H9 (cell line): ENCODE results near the gene VMAC. TPM values are rescaled to one million over a fixed set of nuclear protein-coding genes. Genes with fewer than 3 reads are reported as not detected.
A peak's percentile ranks its signal among the peaks of the same experiment; 100 is the strongest.

Experiments
- DNase-seq: peaks from one replicate; pipeline ENCODE4 v3.0.0-alpha.2; 2017
- H2AFZ ChIP-seq: one replicate; pipeline ENCODE4 v1.6.1; 2013; ENCODE audit warnings: mild to moderate bottlenecking, low read length, control low read depth, moderate library complexity
- H2AK5ac ChIP-seq: 2 replicates; pipeline ENCODE4 v1.6.1; 2013; ENCODE audit warnings: low read length, control low read depth, mixed read lengths; ENCODE audit not compliant: insufficient read length
- H2BK120ac ChIP-seq: one replicate; pipeline ENCODE4 v1.6.1; 2013; ENCODE audit warnings: low read depth, mild to moderate bottlenecking, low read length, control low read depth, inconsistent platforms; ENCODE audit not compliant: poor library complexity, severe bottlenecking
- H2BK12ac ChIP-seq: 2 replicates; pipeline ENCODE4 v1.6.1; 2013; ENCODE audit warnings: low read length, control low read depth, mixed read lengths, low read depth; ENCODE audit not compliant: insufficient read length
- H2BK15ac ChIP-seq: 2 replicates; pipeline ENCODE4 v1.6.1; 2013; ENCODE audit warnings: low read depth, low read length, control low read depth
- H2BK20ac ChIP-seq: one replicate; pipeline ENCODE4 v1.6.1; 2013; ENCODE audit warnings: low read depth, mild to moderate bottlenecking, low read length, control low read depth, inconsistent platforms; ENCODE audit not compliant: poor library complexity, severe bottlenecking
- H2BK5ac ChIP-seq: 2 replicates; pipeline ENCODE4 v1.6.1; 2013; ENCODE audit warnings: low read length, control low read depth, mixed read lengths; ENCODE audit not compliant: insufficient read length
- H3K14ac ChIP-seq: 2 replicates; pipeline ENCODE4 v1.6.1; 2013; ENCODE audit warnings: low read length, control low read depth; ENCODE audit not compliant: insufficient read depth
- H3K18ac ChIP-seq: 2 replicates; pipeline ENCODE4 v1.6.1; 2013; ENCODE audit warnings: low read depth, mild to moderate bottlenecking, mixed read lengths, low read length, control low read depth; ENCODE audit not compliant: insufficient read length
- H3K23ac ChIP-seq: 2 replicates; pipeline ENCODE4 v1.6.1; 2013; ENCODE audit warnings: low read length, control low read depth, mixed read lengths, low read depth; ENCODE audit not compliant: insufficient read length
- H3K23me2 ChIP-seq: 2 replicates; pipeline ENCODE4 v1.6.1; 2013; ENCODE audit warnings: low read depth, mild to moderate bottlenecking, mixed read lengths, low read length, control low read depth; ENCODE audit not compliant: insufficient read length, poor library complexity, severe bottlenecking
- H3K27ac ChIP-seq: 2 replicates; pipeline ENCODE4 v1.5.1; 2013; ENCODE audit warnings: low read length, control low read depth, mixed read lengths, low read depth; ENCODE audit not compliant: insufficient read length
- H3K27me3 ChIP-seq: 2 replicates; pipeline ENCODE4 v1.6.1; 2013; ENCODE audit warnings: low read length, control low read depth, inconsistent platforms; ENCODE audit not compliant: insufficient read depth
- H3K4ac ChIP-seq: 2 replicates; pipeline ENCODE4 v1.6.1; 2013; ENCODE audit warnings: low read depth, mild to moderate bottlenecking, control low read depth, inconsistent platforms, low read length, moderate library complexity
- H3K4me1 ChIP-seq: 2 replicates; pipeline ENCODE4 v1.6.1; 2013; ENCODE audit warnings: low read length, control low read depth, inconsistent platforms; ENCODE audit not compliant: insufficient read depth
- H3K4me2 ChIP-seq: 2 replicates; pipeline ENCODE4 v1.6.1; 2013; ENCODE audit warnings: low read length, control low read depth, mixed read lengths; ENCODE audit not compliant: insufficient read length, insufficient read depth
- H3K56ac ChIP-seq: 2 replicates; pipeline ENCODE4 v1.6.1; 2013; ENCODE audit warnings: low read depth, mild to moderate bottlenecking, mixed read lengths, low read length, control low read depth; ENCODE audit not compliant: insufficient read length
- H3K79me1 ChIP-seq: 2 replicates; pipeline ENCODE4 v1.6.1; 2013; ENCODE audit warnings: low read depth, mild to moderate bottlenecking, moderate library complexity, low read length, control low read depth, inconsistent platforms; ENCODE audit not compliant: insufficient read depth, poor library complexity, severe bottlenecking
- H3K79me2 ChIP-seq: 2 replicates; pipeline ENCODE4 v1.6.1; 2013; ENCODE audit warnings: low read length, control low read depth, inconsistent platforms; ENCODE audit not compliant: insufficient read depth
- H3K9ac ChIP-seq: 2 replicates; pipeline ENCODE4 v1.6.1; 2013; ENCODE audit warnings: low read length, control low read depth, mixed read lengths; ENCODE audit not compliant: insufficient read length; ENCODE audit errors: extremely low read depth
- H3K9me3 ChIP-seq: one replicate; pipeline ENCODE4 v1.6.1; 2013; ENCODE audit warnings: low read depth, low read length, inconsistent platforms; ENCODE audit not compliant: control insufficient read depth
- H3T11ph ChIP-seq: one replicate; pipeline ENCODE4 v1.6.1; 2013; ENCODE audit warnings: mild to moderate bottlenecking, low read length, control low read depth, inconsistent platforms
- H4K20me1 ChIP-seq: one replicate; pipeline ENCODE4 v1.6.1; 2013; ENCODE audit not compliant: control insufficient read depth, insufficient read length, insufficient read depth
- H4K5ac ChIP-seq: 2 replicates; pipeline ENCODE4 v1.6.1; 2013; ENCODE audit warnings: low read depth, mild to moderate bottlenecking, mixed read lengths, low read length, control low read depth; ENCODE audit not compliant: insufficient read length
- H4K8ac ChIP-seq: replicated peaks from 2 replicates; pipeline ENCODE4 v1.6.1; 2013; ENCODE audit warnings: low read length, control low read depth, mixed read lengths, low read depth; ENCODE audit not compliant: insufficient read length
- H4K91ac ChIP-seq: 2 replicates; pipeline ENCODE4 v1.6.1; 2013; ENCODE audit warnings: low read depth, mild to moderate bottlenecking, moderate library complexity, mixed read lengths, low read length, control low read depth; ENCODE audit not compliant: insufficient read length
- H3K27ac Mint-ChIP-seq, 3 experiments: 2 replicates in 2 of 3; 3 replicates in 1 of 3; pipeline ENCODE4 v1.8.0; 2020 to 2021; ENCODE audit warnings: mixed read lengths in 3 of 3, mild to moderate bottlenecking in 1 of 3, moderate library complexity in 1 of 3
- H3K27me3 Mint-ChIP-seq: 2 replicates; pipeline ENCODE4 v1.8.0; 2021; ENCODE audit warnings: low read depth, mild to moderate bottlenecking, moderate library complexity, mixed read lengths
- H3K36me3 Mint-ChIP-seq, 3 experiments: 2 replicates in 2 of 3; 3 replicates in 1 of 3; pipeline ENCODE4 v1.8.0; 2020 to 2021; ENCODE audit warnings: low read depth in 3 of 3, mixed read lengths in 3 of 3; ENCODE audit not compliant: insufficient read depth in 1 of 3
- H3K4me1 Mint-ChIP-seq, 2 experiments: 2 replicates each; pipeline ENCODE4 v1.8.0; 2020; ENCODE audit warnings: mixed read lengths in 2 of 2
- H3K4me3 Mint-ChIP-seq, 2 experiments: 2 replicates in 1 of 2; 3 replicates in 1 of 2; pipeline ENCODE4 v1.8.0; 2020 to 2021; ENCODE audit warnings: mild to moderate bottlenecking in 2 of 2, mixed read lengths in 2 of 2, moderate library complexity in 1 of 2
- H3K9me3 Mint-ChIP-seq, 2 experiments: 2 replicates in 1 of 2; 3 replicates in 1 of 2; pipeline ENCODE4 v1.8.0; 2020; ENCODE audit warnings: mild to moderate bottlenecking in 2 of 2, mixed read lengths in 2 of 2, moderate library complexity in 1 of 2
- CTCF ChIP-seq: fragments of 200-600 bp; sonication (generic); conservative IDR thresholded peaks from 3 replicates; pipeline ENCODE4 v1.8.0; 2021; ENCODE audit warnings: antibody characterized with exemption, mild to moderate bottlenecking
- WGBS: extraction: QIAGEN DNeasy Blood & Tissue Kit; methylation state at CpG from one replicate; pipeline ENCODE4 v1.1.7; 2013; ENCODE audit warnings: missing lambda C conversion rate, low lambda C conversion rate, mixed read lengths; ENCODE audit not compliant: insufficient read length; ENCODE audit errors: extremely low coverage; 5-methylcytosine and 5-hydroxymethylcytosine counted together
- total RNA-seq: library from RNA; stranded (reverse); gene quantifications from 2 replicates; pipeline ENCODE4 v1.2.1, GENCODE V29; 2021

Gene VMAC
- total RNA-seq, 1 experiment from 2014 or later, result 2.2 TPM

DNA sequence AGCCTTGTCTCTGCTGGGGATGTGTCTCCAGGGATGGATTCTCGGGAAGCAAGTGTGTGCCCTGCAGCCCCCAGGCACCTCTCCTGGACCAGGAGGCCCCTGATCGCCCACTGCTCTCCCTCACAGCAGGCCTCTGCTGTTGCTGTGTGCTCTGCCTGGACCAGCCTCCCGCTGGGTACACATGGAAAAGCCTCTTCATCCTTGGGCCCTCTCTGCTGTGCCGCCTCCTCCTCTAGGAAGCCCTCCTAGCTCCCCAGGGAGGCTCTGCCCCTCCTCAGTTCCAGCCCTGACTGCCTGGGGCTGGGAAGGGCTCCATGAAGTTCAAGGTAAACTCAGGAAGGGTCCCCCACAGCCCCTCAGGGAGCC is 13.1 kb upstream of the VMAC start:
- H3K27ac Mint-ChIP-seq, result peak overlapping the region in 1 of 3 experiments; percentile 85; a peak in 1 of 7 replicates
- H2AK5ac ChIP-seq, result no peak overlapping the region
- peaks cover 34% of the 10 kb centered on the region for H3K27me3 Mint-ChIP-seq

More for the DNA sequence above, 13.1 kb upstream of the VMAC start:
- Histone ChIP-seq H4K5ac (no peak overlapping the region), H2BK20ac (no peak overlapping the region), H2BK5ac (no peak overlapping the region), H3K14ac (no peak overlapping the region; the same call in 1 of the 2 replicates), H2AFZ (no peak overlapping the region), H4K8ac (no peak overlapping the region), H3K23me2 (no peaks in the 10 kb centered on the region), H3K4me1 (no peaks in the 10 kb centered on the region; the same call in 1 of the 2 replicates), H2BK15ac (no peak overlapping the region), H3K4ac (no peak overlapping the region), H4K91ac (no peak overlapping the region), H2BK120ac (no peak overlapping the region), H3K27me3 (no peaks in the 10 kb centered on the region), H2BK12ac (no peak overlapping the region), H3K9me3 (no peaks in the 10 kb centered on the region), H3K27ac (no peak overlapping the region), H3T11ph (no peak overlapping the region), H3K56ac (no peak overlapping the region), H3K9ac (no peak overlapping the region), H3K23ac (no peak overlapping the region), H3K4me2 (no peak overlapping the region), H3K79me1 (no peaks in the 10 kb centered on the region), H3K79me2 (no peaks in the 10 kb centered on the region), H4K20me1 (no peaks in the 10 kb centered on the region), H3K18ac (no peak overlapping the region)
- H3K9me3 Mint-ChIP-seq, result no peaks in the 10 kb centered on the region
- no peak overlapping the region for H3K4me3 Mint-ChIP-seq
- peaks cover 10 to 15% of the 10 kb centered on the region in 2 experiments for H3K4me1 Mint-ChIP-seq
- no peak for DNase-seq
- H3K36me3 Mint-ChIP-seq, result peaks cover 3 to 9% (median 8%) of the 10 kb centered on the region in 3 experiments; a peak in 6 of 7 replicates
- WGBS, result no CpG with 5 or more reads among the region's 4 CpGs
- TF ChIP-seq CTCF, result no peak
